ENCODE data around the gene MBD6. TPM values are rescaled to one million over a fixed set of nuclear protein-coding genes. Genes with fewer than 3 reads are reported as not detected.
"Not testable (repeated sequence)": the region's sequence is repeated elsewhere in the genome, so short reads cannot be mapped to it uniquely, and the experiment has no call there.

The MBD6 gene
- total RNA-seq, 2 experiments from 2014 or later, result 23.9 to 110 TPM

DNA sequence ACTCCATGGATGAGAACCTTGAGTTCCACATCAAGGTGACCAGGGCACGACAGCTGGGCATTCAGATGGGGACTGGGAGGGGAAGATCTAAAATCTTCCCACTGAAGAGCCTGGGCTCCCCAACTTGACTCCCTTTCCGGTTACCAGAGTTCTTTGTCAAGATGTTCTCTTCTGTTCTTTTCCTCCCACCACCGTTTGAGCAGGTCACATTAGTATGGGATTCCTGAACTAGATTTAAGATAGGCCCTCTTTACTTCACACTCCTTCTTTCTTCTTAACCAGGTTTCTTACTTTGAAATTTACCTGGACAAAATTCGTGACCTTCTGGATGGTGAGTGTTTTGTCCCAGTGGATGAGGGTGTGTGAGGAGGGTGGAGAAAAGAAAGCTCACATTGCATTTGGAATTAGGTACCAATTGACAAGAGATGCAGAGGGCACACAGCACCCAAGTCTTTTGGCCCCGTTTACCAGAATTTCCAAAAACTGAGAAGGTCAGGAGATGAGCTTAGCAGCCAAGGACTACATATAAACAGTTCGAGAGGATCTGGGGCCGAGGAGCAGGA, 41.6 kb downstream of the MBD6 start:
- TF ChIP-seq EZH2phosphoT487 (IDR thresholded peaks at IDR 0.05; ENCODE audit: borderline replicate concordance, low read depth, low read length) (no peak), CTCF (conservative IDR thresholded peaks at IDR 0.05; ENCODE audit: low read length) (no peak)
- Histone ChIP-seq H3K4me1 (ENCODE audit: insufficient read depth, low read length, poor library complexity, severe bottlenecking) (no peaks in the 10 kb centered on the region), H3K4me3 (ENCODE audit: low read depth, low read length, poor library complexity, severe bottlenecking) (no peak overlapping the region), H3K27ac (ENCODE audit: low read depth, low read length, poor library complexity, severe bottlenecking) (no peak overlapping the region), H4K20me1 (ENCODE audit: insufficient read depth, low read length) (no peaks in the 10 kb centered on the region), H3K9me2 (ENCODE audit: insufficient read depth, low read length) (no peaks in the 10 kb centered on the region), H3K4me2 (ENCODE audit: low read length) (no peak overlapping the region), H3K36me3 (ENCODE audit: insufficient read depth, low read length) (no peaks in the 10 kb centered on the region), H3K9me3 (ENCODE audit: low read length) (no peaks in the 10 kb centered on the region), H3K79me2 (ENCODE audit: insufficient read depth, low read depth, low read length) (no peaks in the 10 kb centered on the region), H2AFZ (ENCODE audit: low read length) (no peak overlapping the region)
- DNase-seq (ENCODE audit: low spot score), result no peak
- intact Hi-C loops (cut with micrococcal nuclease; ENCODE audit: unreplicated experiment), result no loop called here
- POLR2A ChIA-PET, result no interaction called here
- BruUV-seq (replicated peaks), result no TSS peak
- CTCF ChIA-PET (ENCODE audit: unreplicated experiment), result no interaction called here

GRCh38 chr12:57568838-57569237, 46.2 kb downstream of the MBD6 start:
- Histone ChIP-seq H3K9me3 (ENCODE audit: low read length) (no peaks in the 10 kb centered on the region), H3K4me1 (ENCODE audit: insufficient read depth, low read length, poor library complexity, severe bottlenecking) (no peaks in the 10 kb centered on the region), H3K27ac (ENCODE audit: low read depth, low read length, poor library complexity, severe bottlenecking) (no peak overlapping the region), H3K79me2 (ENCODE audit: insufficient read depth, low read depth, low read length) (no peaks in the 10 kb centered on the region), H3K36me3 (ENCODE audit: insufficient read depth, low read length) (no peaks in the 10 kb centered on the region), H3K4me3 (ENCODE audit: low read depth, low read length, poor library complexity, severe bottlenecking) (no peak overlapping the region), H3K4me2 (ENCODE audit: low read length) (no peak overlapping the region), H3K9me2 (ENCODE audit: insufficient read depth, low read length) (no peaks in the 10 kb centered on the region), H4K20me1 (ENCODE audit: insufficient read depth, low read length) (no peaks in the 10 kb centered on the region), H2AFZ (ENCODE audit: low read length) (no peak overlapping the region)
- intact Hi-C loops (cut with micrococcal nuclease; ENCODE audit: unreplicated experiment), result no loop called here
- CTCF ChIA-PET (ENCODE audit: unreplicated experiment), result no interaction called here
- TF ChIP-seq EZH2phosphoT487 (IDR thresholded peaks at IDR 0.05; ENCODE audit: borderline replicate concordance, low read depth, low read length), result no peak
- POLR2A ChIA-PET, result no interaction called here
- no TSS peak for BruUV-seq (replicated peaks)
- no peak for DNase-seq (ENCODE audit: low spot score)

GRCh38 chr12:57569858-57570257, 47.2 kb downstream of the MBD6 start:
- H3K27ac ChIP-seq (ENCODE audit: low read depth, low read length, poor library complexity, severe bottlenecking), result no peak overlapping the region
- no peak overlapping the region for H3K4me2 ChIP-seq (ENCODE audit: low read length)
- TF ChIP-seq CTCF (conservative IDR thresholded peaks at IDR 0.05; ENCODE audit: low read length) (no peak), EZH2phosphoT487 (IDR thresholded peaks at IDR 0.05; ENCODE audit: borderline replicate concordance, low read depth, low read length) (no peak)
- no peaks in the 10 kb centered on the region for H3K79me2 ChIP-seq (ENCODE audit: insufficient read depth, low read depth, low read length)
- no peaks in the 10 kb centered on the region for H3K4me1 ChIP-seq (ENCODE audit: insufficient read depth, low read length, poor library complexity, severe bottlenecking)
- H3K9me3 ChIP-seq (ENCODE audit: low read length), result no peaks in the 10 kb centered on the region
- intact Hi-C loops (cut with micrococcal nuclease; ENCODE audit: unreplicated experiment), result no loop called here
- no peak overlapping the region for H2AFZ ChIP-seq (ENCODE audit: low read length)
- no peaks in the 10 kb centered on the region for H4K20me1 ChIP-seq (ENCODE audit: insufficient read depth, low read length)
- ChIA-PET CTCF (ENCODE audit: unreplicated experiment) (no interaction called here), POLR2A (no interaction called here)
- no TSS peak for BruUV-seq (replicated peaks)
- DNase-seq (ENCODE audit: low spot score), result no peak
- no peak overlapping the region for H3K4me3 ChIP-seq (ENCODE audit: low read depth, low read length, poor library complexity, severe bottlenecking)
- H3K36me3 ChIP-seq (ENCODE audit: insufficient read depth, low read length), result no peaks in the 10 kb centered on the region
- no peaks in the 10 kb centered on the region for H3K9me2 ChIP-seq (ENCODE audit: insufficient read depth, low read length)

- H3K4me3 ChIP-seq (ENCODE audit: low read depth, low read length, poor library complexity, severe bottlenecking); CTCF ChIA-PET (ENCODE audit: unreplicated experiment); H3K4me1 ChIP-seq (ENCODE audit: insufficient read depth, low read length, poor library complexity, severe bottlenecking); BruUV-seq (replicated peaks); H3K27ac ChIP-seq (ENCODE audit: low read depth, low read length, poor library complexity, severe bottlenecking); H3K36me3 ChIP-seq (ENCODE audit: insufficient read depth, low read length); H2AFZ ChIP-seq (ENCODE audit: low read length); H3K9me3 ChIP-seq (ENCODE audit: low read length); intact Hi-C loops (cut with micrococcal nuclease; ENCODE audit: unreplicated experiment); DNase-seq (ENCODE audit: low spot score); H3K9me2 ChIP-seq (ENCODE audit: insufficient read depth, low read length); H3K4me2 ChIP-seq (ENCODE audit: low read length); H4K20me1 ChIP-seq (ENCODE audit: insufficient read depth, low read length); H3K79me2 ChIP-seq (ENCODE audit: insufficient read depth, low read depth, low read length): not testable (repeated sequence)
- POLR2A ChIA-PET, result interaction anchor here (0.6 to 1.2 kb wide), 4 partner anchors 10 to 135 kb away, joined by 3 to 4 read pairs (median 3); no protein-coding TSS in a partner anchor
Observed at GRCh38 chr12:57570438-57570837, 47.8 kb downstream of the MBD6 start.

Measured in OCI-LY7 (cell line).